NCI-H1694 treated with DMSO at 0.1 percent for 48 hours (cell line): ENCODE results near the gene PCGF5.
A peak's percentile ranks its signal among the peaks of the same experiment; 100 is the strongest.
"Not testable (repeated sequence)": the region's sequence is repeated elsewhere in the genome, so short reads cannot be mapped to it uniquely, and the experiment has no call there.

Experiments
- DNase-seq: peaks from one replicate; lab custom pipeline; 2025; lab: John Stamatoyannopoulos, UW

PCGF5 gene

GRCh38 chr10:91210014-91210413 is 10.4 kb upstream of the PCGF5 start:
- no peak for DNase-seq

- no peak for DNase-seq
Observed at GRCh38 chr10:91210435-91210834, 10.0 kb upstream of the PCGF5 start.

- DNase-seq: no peak
Observed at GRCh38 chr10:91211675-91212074, 8.8 kb upstream of the PCGF5 start.

DNA sequence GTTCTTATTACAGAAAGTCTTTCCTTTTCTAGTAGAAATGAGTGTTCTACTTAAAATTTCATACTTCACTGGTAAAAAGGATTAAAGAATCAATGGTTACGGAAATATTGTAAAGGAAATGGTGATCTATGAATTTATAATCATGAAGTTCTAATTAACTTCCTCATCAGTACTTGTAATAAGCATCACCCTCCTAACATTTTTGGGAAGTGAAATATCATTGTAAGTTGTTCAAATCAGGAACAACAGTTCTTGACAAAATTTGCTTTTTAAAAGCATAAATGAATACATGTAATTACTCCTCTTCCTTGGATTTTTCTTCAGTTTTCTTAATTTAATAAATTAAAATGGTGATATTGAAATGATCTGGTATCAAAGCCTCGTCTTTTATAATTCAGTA is 5.6 kb upstream of the PCGF5 start:
- DNase-seq: no peak

- no peak for DNase-seq
Observed at GRCh38 chr10:91215384-91215783, 5.1 kb upstream of the PCGF5 start.

GRCh38 chr10:91219371-91220193 is 881 bp upstream of the PCGF5 start:
- DNase-seq: no peak

DNA sequence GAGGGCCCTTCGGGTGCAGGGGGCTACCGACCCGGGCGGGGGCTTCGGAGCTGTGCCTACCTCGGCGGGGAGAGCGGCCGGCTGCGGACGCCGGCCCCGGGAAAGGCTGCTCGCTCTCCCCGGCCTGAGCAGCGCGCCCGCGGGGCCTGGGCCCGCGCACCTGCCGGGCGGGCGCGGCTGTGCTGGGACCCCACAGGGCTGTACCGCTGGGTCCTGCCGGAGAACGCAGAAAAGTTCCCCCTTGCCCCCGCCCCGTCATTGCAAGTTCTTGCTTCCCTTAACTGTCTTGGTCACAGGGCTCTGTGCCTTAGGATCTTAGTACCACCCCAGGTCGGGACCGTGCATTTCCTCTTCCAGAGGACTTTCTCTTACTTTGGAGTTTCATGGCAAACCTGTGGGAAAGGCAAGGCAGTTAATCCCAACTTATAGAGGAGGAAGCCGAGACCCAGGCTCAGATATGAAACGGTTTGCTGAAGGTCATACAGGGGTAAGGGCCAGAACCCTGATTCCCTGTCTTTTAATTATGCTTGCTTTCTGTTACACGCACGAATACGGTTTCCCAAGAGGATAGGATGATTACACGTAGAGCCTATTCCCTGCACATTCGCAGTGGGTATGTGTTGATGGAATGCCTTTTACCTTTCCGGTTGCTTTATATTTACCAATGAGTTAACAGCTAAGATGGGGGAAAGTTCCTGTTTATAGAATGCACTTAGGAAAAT is 652 bp downstream of the PCGF5 start:
- peak; percentile 4 for DNase-seq

DNA sequence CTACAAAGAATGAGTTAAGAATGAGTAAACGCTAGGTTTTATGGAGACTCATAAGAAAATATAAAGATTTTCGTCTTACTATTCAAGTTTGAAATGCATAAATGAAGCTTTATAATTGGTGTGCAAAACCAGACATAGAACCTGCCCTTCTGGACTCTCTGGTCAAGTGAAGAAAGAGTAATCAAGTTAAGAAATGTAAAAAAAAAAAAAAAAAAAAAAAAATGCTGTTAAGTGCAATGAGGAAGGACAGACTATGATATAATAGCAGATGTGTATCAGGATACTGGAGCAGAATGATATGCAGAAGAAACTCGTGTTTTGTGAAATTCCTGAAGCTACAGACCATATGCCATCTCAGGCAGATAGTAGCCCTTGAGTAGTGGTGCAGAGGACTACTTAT is 5.6 kb downstream of the PCGF5 start:
- DNase-seq: no peak

- DNase-seq: no peak
Observed at GRCh38 chr10:91227576-91227975, 7.1 kb downstream of the PCGF5 start.

- no peak for DNase-seq
Observed at GRCh38 chr10:91229683-91230082, 9.2 kb downstream of the PCGF5 start.

DNA sequence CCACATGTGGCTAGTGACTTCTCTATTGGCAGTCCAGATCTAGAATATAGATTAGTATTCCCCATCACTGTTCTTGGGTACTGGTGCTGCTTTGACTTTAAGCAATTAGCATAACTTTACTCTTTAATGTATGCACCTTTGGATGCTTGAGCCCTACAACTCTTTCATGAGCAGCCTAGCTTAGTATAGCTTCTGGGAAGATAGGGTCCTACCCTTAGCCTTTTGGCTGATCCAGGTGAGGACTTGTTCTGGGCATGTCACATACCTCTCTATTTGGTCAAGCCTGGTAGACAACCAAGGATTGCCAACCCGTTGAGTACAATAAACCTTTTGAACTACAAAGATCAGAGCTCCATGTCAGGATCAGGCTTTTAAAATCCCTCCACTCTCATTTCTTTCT is 17.7 kb downstream of the PCGF5 start:
- no peak for DNase-seq

DNA sequence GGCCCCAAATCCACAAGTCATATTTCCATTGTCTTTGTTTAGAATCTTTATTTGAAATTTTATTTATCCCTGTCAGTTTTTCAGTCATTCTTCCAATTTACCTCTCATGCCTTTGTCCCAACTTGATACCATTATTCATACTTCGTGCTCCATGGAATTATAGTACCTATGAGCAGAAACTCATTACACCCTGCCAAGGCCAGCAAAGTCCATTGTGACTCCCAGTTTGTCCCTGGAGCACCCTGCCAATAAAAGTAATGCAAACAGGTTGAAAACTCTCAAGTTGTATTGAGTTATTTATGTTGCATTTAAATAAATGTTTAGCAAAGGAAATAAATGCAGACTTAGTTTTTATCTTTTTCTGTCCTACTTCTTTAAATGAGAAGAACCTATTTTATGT is 19.3 kb downstream of the PCGF5 start:
- no peak for DNase-seq

DNA sequence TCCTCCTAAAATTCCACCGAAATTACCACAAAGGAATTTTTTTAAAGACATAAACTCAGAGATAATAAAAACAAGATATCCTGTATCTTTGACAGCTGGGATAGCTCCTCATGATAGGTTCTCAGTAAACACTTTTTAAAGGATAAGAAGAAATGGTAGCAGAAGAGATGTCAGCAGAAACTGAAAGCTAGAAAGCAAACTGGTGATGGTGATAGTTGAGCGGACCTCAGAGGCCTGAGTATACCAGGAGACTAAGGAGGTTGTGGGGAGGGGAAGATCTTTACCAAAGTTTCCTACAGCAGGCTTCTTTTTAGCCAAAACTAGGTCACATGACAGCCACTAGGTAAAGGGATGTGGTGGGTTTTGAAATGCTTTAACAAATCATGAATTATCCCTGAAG is 22.5 kb downstream of the PCGF5 start:
- no peak for DNase-seq

- DNase-seq: no peak
Observed at GRCh38 chr10:91247360-91248111, 27.1 kb downstream of the PCGF5 start.

- no peak for DNase-seq
Observed at GRCh38 chr10:91249700-91250099, 29.2 kb downstream of the PCGF5 start.

GRCh38 chr10:91250341-91250740 is 29.9 kb downstream of the PCGF5 start:
- DNase-seq: no peak

- peak; percentile 56 for DNase-seq
Observed at GRCh38 chr10:91251430-91252056, 31.1 kb downstream of the PCGF5 start.

GRCh38 chr10:91253300-91253699 is 32.8 kb downstream of the PCGF5 start:
- DNase-seq: no peak

DNA sequence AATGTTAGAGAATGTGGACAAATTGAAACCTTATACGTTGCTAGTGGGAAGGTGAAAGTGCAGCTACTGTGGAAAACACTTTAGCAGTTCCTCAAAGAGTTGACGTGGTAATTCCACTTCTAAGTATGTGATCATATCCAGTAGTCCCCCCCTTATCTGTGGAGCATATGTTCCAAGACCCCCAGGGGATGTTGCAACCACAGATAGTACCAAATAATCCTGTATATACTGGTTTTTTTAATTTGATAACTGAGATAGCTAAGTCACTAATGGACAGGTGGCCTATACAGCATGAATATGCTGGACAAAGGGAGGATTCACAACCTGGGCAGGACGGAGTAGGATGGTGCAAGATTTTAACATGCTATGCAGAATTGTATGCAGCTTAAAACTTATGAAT is 36.8 kb downstream of the PCGF5 start:
- DNase-seq: no peak

DNA sequence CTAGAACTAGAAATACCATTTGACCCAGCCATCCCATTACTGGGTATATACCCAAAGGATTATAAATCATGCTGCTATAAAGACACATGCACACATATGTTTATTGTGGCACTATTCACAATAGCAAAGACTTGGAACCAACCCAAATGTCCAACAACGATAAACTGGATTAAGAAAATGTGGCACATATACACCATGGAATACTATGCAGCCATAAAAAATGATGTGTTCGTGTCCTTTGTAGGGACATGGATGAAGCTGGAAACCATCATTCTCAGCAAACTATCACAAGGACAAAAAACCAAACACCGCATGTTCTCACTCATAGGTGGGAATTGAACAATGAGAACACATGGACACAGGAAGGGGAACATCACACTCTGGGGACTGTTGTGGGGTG is 40.0 kb downstream of the PCGF5 start:
- not testable (repeated sequence) for DNase-seq

- DNase-seq: no peak
Observed at GRCh38 chr10:91271886-91272285, 51.4 kb downstream of the PCGF5 start.

GRCh38 chr10:91284486-91285090 is 64.1 kb downstream of the PCGF5 start:
- no peak for DNase-seq
